GM18858 (cell line): ENCODE measurements around the gene TNFAIP6.

Experiments
- ATAC-seq: cut with Tn5 transposase; IDR thresholded peaks from one replicate; pipeline ENCODE4 v1.9.1; 2021; ENCODE audit not compliant: unreplicated experiment

Gene TNFAIP6

GRCh38 chr2:151359768-151360461 lies 2.5 kb downstream of the TNFAIP6 start:
- no peak for ATAC-seq

- no peak for ATAC-seq
Measured at GRCh38 chr2:151361674-151362370, 4.4 kb downstream of the TNFAIP6 start.

GRCh38 chr2:151363709-151364108 lies 6.3 kb downstream of the TNFAIP6 start:
- peak; percentile 82 for ATAC-seq

GRCh38 chr2:151367571-151367970 lies 10.2 kb downstream of the TNFAIP6 start:
- no peak for ATAC-seq

GRCh38 chr2:151374436-151374835 lies 17.0 kb downstream of the TNFAIP6 start:
- ATAC-seq = peak; percentile 99

GRCh38 chr2:151379169-151379568 lies 21.8 kb downstream of the TNFAIP6 start:
- no peak for ATAC-seq

- no peak for ATAC-seq
Measured at GRCh38 chr2:151380580-151381235, 23.3 kb downstream of the TNFAIP6 start.

- ATAC-seq = no peak
Measured at GRCh38 chr2:151381266-151381665, 23.9 kb downstream of the TNFAIP6 start.

GRCh38 chr2:151388011-151388410 lies 30.6 kb downstream of the TNFAIP6 start:
- ATAC-seq = no peak

GRCh38 chr2:151391436-151391835 lies 34.0 kb downstream of the TNFAIP6 start:
- no peak for ATAC-seq

- ATAC-seq = no peak
Measured at GRCh38 chr2:151394509-151394908, 37.1 kb downstream of the TNFAIP6 start.

GRCh38 chr2:151395509-151396374 lies 38.4 kb downstream of the TNFAIP6 start:
- no peak for ATAC-seq

- ATAC-seq = no peak
Measured at GRCh38 chr2:151399981-151400380, 42.6 kb downstream of the TNFAIP6 start.

GRCh38 chr2:151401149-151401548 lies 43.8 kb downstream of the TNFAIP6 start:
- no peak for ATAC-seq

- ATAC-seq = no peak
Measured at GRCh38 chr2:151403914-151404313, 46.5 kb downstream of the TNFAIP6 start.

GRCh38 chr2:151405376-151405775 lies 48.0 kb downstream of the TNFAIP6 start:
- no peak for ATAC-seq

- no peak for ATAC-seq
Measured at GRCh38 chr2:151407281-151407680, 49.9 kb downstream of the TNFAIP6 start.

GRCh38 chr2:151408788-151409600 lies 51.6 kb downstream of the TNFAIP6 start:
- no peak for ATAC-seq

GRCh38 chr2:151409601-151410484 lies 52.5 kb downstream of the TNFAIP6 start, which contains the start of gene RIF1:
RIF1 (plus strand) TSS chr2:151409902; CDS start chr2:151410424, 522 bp downstream.
- ATAC-seq = peak; percentile 87
